SK-N-SH (cell line): ENCODE data around the gene SNAPC3. TPM values are rescaled to one million over a fixed set of nuclear protein-coding genes. Genes with fewer than 3 reads are reported as not detected.

ENCODE experiments used
- CTCF ChIA-PET: fragments of 300-600, 350-600 bp; formaldehyde crosslinking; extraction: SDS; loops from one replicate; lab custom pipeline; 2021; lab: Yijun Ruan, JAX
- POLR2A ChIA-PET: fragments of 350-600 bp; sonication (Branson Sonifier 250); formaldehyde crosslinking; extraction: SDS; loops from one replicate; lab custom pipeline; 2020; ENCODE audit warnings: antibody characterized with exemption, inconsistent platforms; lab: Yijun Ruan, JAX
- DNase-seq: peaks from one replicate; pipeline ENCODE4 v3.0.0; 2012
- H2AFZ ChIP-seq: fragments of 200-600 bp; sonication (generic); 2 replicates; pipeline ENCODE4 v1.8.1; 2016; ENCODE audit warnings: antibody characterized with exemption, mild to moderate bottlenecking, low read depth
- H3F3A ChIP-seq: fragments of 200-600 bp; sonication (generic); replicated peaks from 2 replicates; pipeline ENCODE3; 2016; ENCODE audit warnings: antibody characterized with exemption, mild to moderate bottlenecking; ENCODE audit not compliant: insufficient read depth
- H3K27ac ChIP-seq, 2 experiments: fragments of 200-500 bp in 1 of 2; fragments of 200-600 bp in 1 of 2; sonication (Bioruptor generic) in 1 of 2; sonication (generic), shearing (Covaris generic) in 1 of 2; 2 replicates each; pipeline versions ENCODE4 v1.5.1 to v1.6.1; 2014 to 2016; ENCODE audit warnings: low read depth in 2 of 2, inconsistent platforms in 1 of 2, low read length in 1 of 2, mild to moderate bottlenecking in 1 of 2, mixed read lengths in 1 of 2
- H3K27me3 ChIP-seq: fragments of 200-600 bp; sonication (generic), shearing (Covaris generic); 2 replicates; pipeline ENCODE4 v1.6.1; 2016; ENCODE audit warnings: mixed run types; ENCODE audit not compliant: insufficient read depth
- H3K36me3 ChIP-seq, 2 experiments: fragments of 200-500 bp in 1 of 2; fragments of 200-600 bp in 1 of 2; sonication (Bioruptor generic) in 1 of 2; sonication (generic) in 1 of 2; replicated peaks in 1 of 2; 2 replicates each; pipeline versions ENCODE3 to v1.5.1; 2014 to 2016; ENCODE audit warnings: low read length in 1 of 2, mild to moderate bottlenecking in 1 of 2; ENCODE audit not compliant: insufficient read depth in 2 of 2, control insufficient read depth in 1 of 2
- H3K4me1 ChIP-seq, 2 experiments: fragments of 200-500 bp in 1 of 2; fragments of 200-600 bp in 1 of 2; sonication (Bioruptor generic) in 1 of 2; sonication (generic), shearing (Covaris generic) in 1 of 2; 2 replicates each; pipeline versions ENCODE4 v1.5.1 to v1.6.1; 2014 to 2016; ENCODE audit warnings: low read depth in 1 of 2, low read length in 1 of 2, mixed run types in 1 of 2; ENCODE audit not compliant: insufficient read depth in 2 of 2, control insufficient read depth in 1 of 2
- H3K4me2 ChIP-seq: fragments of 200-600 bp; sonication (generic), shearing (Covaris generic); 2 replicates; pipeline ENCODE4 v1.6.1; 2017; ENCODE audit warnings: mixed run types
- H3K4me3 ChIP-seq, 2 experiments: fragments of 200-500 bp in 1 of 2; fragments of 200-600 bp in 1 of 2; sonication (Bioruptor generic) in 1 of 2; sonication (generic), shearing (Covaris generic) in 1 of 2; 2 replicates each; pipeline versions ENCODE4 v1.5.1 to v1.8.1; 2014 to 2016; ENCODE audit warnings: low read depth in 2 of 2, inconsistent platforms in 1 of 2, low read length in 1 of 2, mild to moderate bottlenecking in 1 of 2, mixed read lengths in 1 of 2, moderate library complexity in 1 of 2
- H3K79me2 ChIP-seq: fragments of 200-600 bp; sonication (generic); 2 replicates; pipeline ENCODE4 v1.8.1; 2017; ENCODE audit warnings: mild to moderate bottlenecking; ENCODE audit not compliant: insufficient read depth
- H3K9ac ChIP-seq: fragments of 200-600 bp; sonication (generic); 2 replicates; pipeline ENCODE4 v1.6.1; 2017; ENCODE audit warnings: mixed run types
- H3K9me2 ChIP-seq: fragments of 200-600 bp; sonication (generic); 2 replicates; pipeline ENCODE4 v1.6.1; 2017; ENCODE audit warnings: mixed run types
- H3K9me3 ChIP-seq: fragments of 200-600 bp; sonication (generic); 2 replicates; pipeline ENCODE4 v1.6.1; 2017; ENCODE audit warnings: mixed run types, mild to moderate bottlenecking, moderate library complexity
- H4K20me1 ChIP-seq: fragments of 200-600 bp; sonication (generic); 2 replicates; pipeline ENCODE4 v1.6.1; 2017; ENCODE audit warnings: mild to moderate bottlenecking, mixed run types; ENCODE audit not compliant: insufficient read depth
- CTCF ChIP-seq: fragments of 200-600 bp; sonication (generic); IDR thresholded peaks from 2 replicates; pipeline ENCODE4 v1.6.1; 2017; ENCODE audit warnings: antibody characterized with exemption, mild to moderate bottlenecking, moderate library complexity
- IRF3 ChIP-seq: fragments of 150-350 bp; IDR thresholded peaks from 2 replicates; pipeline ENCODE4 v1.6.1; 2016; ENCODE audit warnings: mild to moderate bottlenecking, low read depth, low read length
- JUND ChIP-seq: IDR thresholded peaks from 2 replicates; pipeline ENCODE4 v1.4.0; 2012
- MEF2A ChIP-seq: IDR thresholded peaks from 2 replicates; pipeline ENCODE4 v1.4.0; 2012; ENCODE audit warnings: low read depth, borderline replicate concordance
- RFX5 ChIP-seq: IDR thresholded peaks from 2 replicates; pipeline ENCODE4 v1.6.1; 2012; ENCODE audit warnings: mild to moderate bottlenecking, improper control_type of control experiment, low read length
- RXRA ChIP-seq: IDR thresholded peaks from 2 replicates; pipeline ENCODE4 v1.4.0; 2012; ENCODE audit warnings: low read depth, mild to moderate bottlenecking, borderline replicate concordance
- SMC3 ChIP-seq: IDR thresholded peaks from 2 replicates; pipeline ENCODE4 v1.6.1; 2012; ENCODE audit warnings: low read depth, low read length, improper control_type of control experiment
- TCF12 ChIP-seq: IDR thresholded peaks from 2 replicates; pipeline ENCODE4 v1.4.0; 2012
- WGBS: methylation state at CpG from one replicate; pipeline ENCODE4 v1.1.6; 2017; ENCODE audit warnings: low lambda C conversion rate; 5-methylcytosine and 5-hydroxymethylcytosine counted together
- polyA plus RNA-seq, 3 experiments: library from polyadenylated mRNA; depleted of rRNA; stranded (reverse); fragments of >200 nt; gene quantifications; 2 replicates each; pipeline ENCODE4 v1.2.3, GENCODE V29; 2012

Gene SNAPC3
- polyA plus RNA-seq, 1 of the 3 experiments (the other 2 are of a cell fraction): 20.6 TPM

- TF ChIP-seq JUND (no peak), RFX5 (no peak), RXRA (no peak), CTCF (no peak)
- TF ChIP-seq, all 33 proteins: peak for 0
These were observed 695 bp upstream of the SNAPC3 start (continued) for GRCh38 chr9:15421990-15422371.

- H3K4me2 ChIP-seq: peak overlapping the region; percentile 85
- H3K9me3 ChIP-seq: no peaks in the 10 kb centered on the region
- H3K4me1 ChIP-seq: peaks cover 0 to 9% of the 10 kb centered on the region in 2 experiments; a peak in 2 of 4 replicates
- H3F3A ChIP-seq: no peaks in the 10 kb centered on the region
- ChIA-PET POLR2A (interaction anchor here (0.7 to 1.9 kb wide), 3 partner anchors 12 to 130 kb away, joined by 3 to 7 read pairs (median 3); partner anchors contain the start of gene CCDC171), CTCF (interaction anchor here (1.3 to 2.2 kb wide), 4 partner anchors 19 to 218 kb away, joined by 3 to 9 read pairs (median 6); no protein-coding TSS in a partner anchor)
- H4K20me1 ChIP-seq: no peaks in the 10 kb centered on the region; the same call in 1 of the 2 replicates
- peak; percentile 52 for DNase-seq
- peak overlapping the region; percentile 80; the same call in 1 of the 2 replicates for H2AFZ ChIP-seq
- H3K79me2 ChIP-seq: peaks cover 57% of the 10 kb centered on the region
- H3K9me2 ChIP-seq: no peaks in the 10 kb centered on the region
- H3K27me3 ChIP-seq: no peaks in the 10 kb centered on the region
- peak overlapping the region; percentile 86 to 93 for H3K4me3 ChIP-seq
- peak overlapping the region; percentile 32 to 89 for H3K27ac ChIP-seq
- peak overlapping the region; percentile 92 for H3K9ac ChIP-seq
- WGBS: 2% methylated on average over 15 of the region's 18 CpGs
- peaks cover 19 to 32% of the 10 kb centered on the region in 2 experiments for H3K36me3 ChIP-seq
- TF ChIP-seq MEF2A: no peak
- no peak for TF ChIP-seq TCF12
- no peak for TF ChIP-seq JUND
- TF ChIP-seq IRF3: no peak
- TF ChIP-seq SMC3: peak; percentile 28
- TF ChIP-seq CTCF: peak; percentile 48
These were observed 732 bp downstream of the SNAPC3 start for GRCh38 chr9:15423231-15423985.
